Stomach (tissue), 4 donors: Measurements from ENCODE around the gene RNLS.

Experiments
- EP300 ChIP-seq: sonication (generic); formaldehyde crosslinking; IDR thresholded peaks from one replicate; pipeline ENCODE4 v1.6.1; 2017; ENCODE audit warnings: antibody characterized with exemption
- POLR2A ChIP-seq, 4 donors: fragments of 450-650 bp; IDR thresholded peaks; one replicate each; pipeline ENCODE4 v1.6.1; 2016; ENCODE audit warnings: antibody characterized with exemption in 4 of 4, control low read depth in 2 of 4, mild to moderate bottlenecking in 1 of 4, moderate library complexity in 1 of 4
- TF ChIP-seq, protein P1 (sequence below), 7 experiments: fragments of 450-650 bp in 4 of 7; fragments of 200-600 bp in 3 of 7; sonication (generic) in 3 of 7; IDR thresholded peaks; one replicate each; pipeline ENCODE4 v1.5.1; 2016 to 2019; ENCODE audit warnings: antibody characterized with exemption in 7 of 7, control low read depth in 2 of 7, mild to moderate bottlenecking in 1 of 7

DNA sequence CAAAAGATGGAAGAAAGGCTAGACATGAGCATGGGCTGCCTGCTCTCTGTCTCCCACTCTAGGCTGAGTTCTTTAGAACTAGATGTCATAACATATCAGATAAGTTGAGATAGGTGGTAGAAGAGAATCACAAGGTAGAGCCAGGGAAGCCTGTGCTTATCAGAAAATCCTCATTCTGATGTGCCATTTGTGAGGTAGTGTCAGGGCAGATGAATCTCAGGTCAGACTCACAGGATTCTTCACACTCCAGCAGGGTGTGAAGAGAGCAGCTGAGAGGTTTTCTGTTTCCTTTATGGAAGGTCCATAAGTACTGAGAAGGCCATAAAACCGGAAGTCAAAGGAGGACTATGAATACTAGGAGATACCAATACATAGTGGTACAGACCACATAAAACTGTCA is 132.9 kb downstream of the RNLS start:
- TF ChIP-seq, protein P1, sequence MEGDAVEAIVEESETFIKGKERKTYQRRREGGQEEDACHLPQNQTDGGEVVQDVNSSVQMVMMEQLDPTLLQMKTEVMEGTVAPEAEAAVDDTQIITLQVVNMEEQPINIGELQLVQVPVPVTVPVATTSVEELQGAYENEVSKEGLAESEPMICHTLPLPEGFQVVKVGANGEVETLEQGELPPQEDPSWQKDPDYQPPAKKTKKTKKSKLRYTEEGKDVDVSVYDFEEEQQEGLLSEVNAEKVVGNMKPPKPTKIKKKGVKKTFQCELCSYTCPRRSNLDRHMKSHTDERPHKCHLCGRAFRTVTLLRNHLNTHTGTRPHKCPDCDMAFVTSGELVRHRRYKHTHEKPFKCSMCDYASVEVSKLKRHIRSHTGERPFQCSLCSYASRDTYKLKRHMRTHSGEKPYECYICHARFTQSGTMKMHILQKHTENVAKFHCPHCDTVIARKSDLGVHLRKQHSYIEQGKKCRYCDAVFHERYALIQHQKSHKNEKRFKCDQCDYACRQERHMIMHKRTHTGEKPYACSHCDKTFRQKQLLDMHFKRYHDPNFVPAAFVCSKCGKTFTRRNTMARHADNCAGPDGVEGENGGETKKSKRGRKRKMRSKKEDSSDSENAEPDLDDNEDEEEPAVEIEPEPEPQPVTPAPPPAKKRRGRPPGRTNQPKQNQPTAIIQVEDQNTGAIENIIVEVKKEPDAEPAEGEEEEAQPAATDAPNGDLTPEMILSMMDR (IDR thresholded peaks at IDR 0.05), result no peak
- no peak for TF ChIP-seq POLR2A (IDR thresholded peaks at IDR 0.05)
- no peak for TF ChIP-seq EP300
